Measurements from ENCODE around the gene BBX.

Gene BBX

DNA sequence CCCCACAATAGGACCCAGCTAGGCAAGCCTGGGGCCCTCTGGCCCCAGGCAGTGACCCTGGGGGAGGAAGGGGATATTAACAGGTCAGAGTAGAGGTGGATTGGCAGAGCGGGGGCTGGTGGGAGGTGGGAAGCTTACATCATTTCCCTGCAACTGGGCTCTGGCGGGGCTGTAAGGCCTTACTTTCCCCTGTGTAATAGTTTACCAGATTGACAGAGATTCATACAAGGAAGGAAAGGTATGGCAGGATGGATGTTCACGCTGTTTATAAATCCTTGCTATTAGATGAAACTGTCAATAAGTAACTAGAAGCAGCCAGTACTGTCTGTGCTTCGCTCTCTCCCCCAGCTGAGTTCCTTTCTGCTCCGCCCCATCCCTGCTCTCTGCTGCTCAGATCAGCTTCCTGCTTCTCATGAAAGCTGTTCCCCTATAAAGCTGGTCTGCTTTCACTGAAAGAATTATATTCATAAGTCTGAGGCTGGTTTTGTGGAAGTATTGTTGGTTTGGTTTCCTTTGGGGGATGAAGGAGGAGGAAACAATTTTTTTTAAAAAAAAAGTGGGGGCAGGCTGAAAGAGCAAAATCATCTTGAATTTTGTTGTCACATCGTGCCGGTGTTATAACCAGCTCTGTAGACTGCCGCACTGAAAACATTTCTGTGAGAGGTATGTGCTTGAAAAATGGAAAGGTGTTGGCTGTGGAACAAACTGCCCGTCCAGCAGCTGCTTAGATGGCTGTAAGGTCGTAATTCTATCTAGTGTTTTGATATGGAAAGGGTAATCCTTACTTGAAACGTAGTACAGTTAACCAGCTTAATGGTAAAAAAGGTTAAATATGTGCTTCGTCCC, 76.4 kb downstream of the BBX start:
- 42 to 43% methylated on average over 9 to 10 of the region's 12 CpGs for WGBS, 2 experiments (ENCODE audit: insufficient coverage in 2 of 2)
- Histone ChIP-seq H3K4me1 (ENCODE audit: control insufficient read depth, insufficient read depth, low read length, poor library complexity, severe bottlenecking) (peaks cover 18% of the 10 kb centered on the region), H3K36me3 (ENCODE audit: control insufficient read depth, insufficient read depth, low read length) (peaks cover 15% of the 10 kb centered on the region), H3K27ac (ENCODE audit: low read depth, low read length, severe bottlenecking) (peak overlapping the region; percentile 80), H3K4me3 (ENCODE audit: extremely low read depth, insufficient read depth, low read length, poor library complexity, severe bottlenecking) (peak overlapping the region; percentile 11), H3K9me3 (ENCODE audit: control insufficient read depth, low read length) (peaks cover 8% of the 10 kb centered on the region)

DNA sequence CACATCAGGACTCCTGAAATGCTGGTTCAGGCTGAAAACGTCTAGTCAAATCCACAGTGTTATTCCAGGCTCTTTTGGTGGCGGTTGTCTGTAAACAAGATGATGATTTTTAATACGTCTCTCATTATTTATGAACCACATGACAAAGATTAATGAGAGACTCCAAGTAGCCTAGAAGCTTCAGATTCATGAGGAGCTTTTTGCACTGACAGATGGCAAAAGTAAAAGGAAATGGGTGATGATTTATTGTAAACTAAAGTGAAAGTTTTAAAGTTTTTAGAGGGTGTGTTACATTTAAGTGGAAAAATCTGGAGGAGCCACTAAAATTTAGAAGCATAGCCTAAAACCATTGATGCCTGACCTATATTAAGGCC, 77.0 kb downstream of the BBX start:
- Histone ChIP-seq H3K9me3 (ENCODE audit: control insufficient read depth, low read length) (peaks cover 8% of the 10 kb centered on the region), H3K4me1 (ENCODE audit: control insufficient read depth, insufficient read depth, low read length, poor library complexity, severe bottlenecking) (peaks cover 18% of the 10 kb centered on the region), H3K36me3 (ENCODE audit: control insufficient read depth, insufficient read depth, low read length) (peaks cover 15% of the 10 kb centered on the region), H3K4me3 (ENCODE audit: extremely low read depth, insufficient read depth, low read length, poor library complexity, severe bottlenecking) (peak overlapping the region; percentile 11), H3K27ac (ENCODE audit: low read depth, low read length, severe bottlenecking) (peak overlapping the region; percentile 80)
- no CpG with 5 or more reads among the region's 3 CpGs for WGBS, 2 experiments (ENCODE audit: insufficient coverage in 2 of 2)

DNA sequence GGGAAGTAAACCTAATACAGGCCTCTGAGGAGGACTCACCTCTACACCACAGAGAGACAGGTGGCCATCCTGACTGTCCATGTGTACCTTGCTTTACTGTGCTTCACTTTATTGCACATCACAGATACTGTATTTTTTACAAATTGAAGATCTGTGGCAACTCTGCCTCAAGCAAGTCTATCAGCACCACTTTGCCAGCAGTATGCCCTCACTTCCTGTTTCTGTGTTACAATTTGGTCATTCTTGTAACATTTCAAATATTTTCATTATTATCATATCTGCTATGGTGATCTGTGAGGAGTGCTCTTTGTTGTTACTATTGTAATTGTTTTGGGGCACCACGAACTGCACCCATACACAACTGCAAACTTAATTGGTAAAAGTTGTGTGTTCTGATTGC, 78.0 kb downstream of the BBX start:
- Histone ChIP-seq H3K36me3 (ENCODE audit: control insufficient read depth, insufficient read depth, low read length) (peaks cover 15% of the 10 kb centered on the region), H3K4me3 (ENCODE audit: extremely low read depth, insufficient read depth, low read length, poor library complexity, severe bottlenecking) (no peak overlapping the region), H3K4me1 (ENCODE audit: control insufficient read depth, insufficient read depth, low read length, poor library complexity, severe bottlenecking) (peaks cover 18% of the 10 kb centered on the region), H3K9me3 (ENCODE audit: control insufficient read depth, low read length) (peaks cover 8% of the 10 kb centered on the region), H3K27ac (ENCODE audit: low read depth, low read length, severe bottlenecking) (no peak overlapping the region)
- no CpG with 5 or more reads among the region's 1 CpG for WGBS, 2 experiments (ENCODE audit: insufficient coverage in 2 of 2)

DNA sequence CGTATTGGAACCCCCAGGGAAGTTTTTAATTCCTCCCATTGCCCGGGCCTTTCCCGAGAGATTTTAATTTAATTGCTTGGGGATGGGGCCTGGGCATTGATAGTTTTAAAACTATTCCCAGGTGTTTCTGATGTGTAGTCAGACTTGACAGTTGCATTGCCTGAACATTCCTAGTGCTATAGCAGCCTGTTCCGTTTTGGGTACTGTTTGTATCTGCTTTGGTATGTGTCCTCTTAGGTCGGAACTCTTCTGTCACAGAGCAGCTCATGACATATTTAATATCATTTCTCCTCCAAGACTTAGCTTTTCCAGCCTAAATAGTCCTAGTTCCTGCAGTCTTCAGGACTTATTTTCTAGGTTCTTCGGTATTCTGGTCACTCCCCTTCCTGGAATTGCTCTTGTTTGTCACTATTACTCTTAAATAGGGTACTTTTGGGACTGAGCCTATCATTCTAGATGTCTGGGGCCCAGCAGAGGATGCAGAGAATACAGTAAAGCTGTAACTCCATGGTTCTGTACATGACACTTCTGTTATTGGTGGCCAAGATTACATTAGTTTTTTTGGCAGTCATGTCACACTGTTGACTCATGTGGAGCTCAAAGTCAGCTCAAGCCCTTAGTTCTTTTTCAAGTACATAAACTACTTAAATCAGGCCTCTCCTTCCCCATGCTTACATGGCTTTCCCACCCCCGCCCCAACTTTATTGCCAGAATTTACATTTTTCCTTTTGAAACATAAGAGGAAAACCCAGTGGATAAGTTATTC, 81.5 kb downstream of the BBX start:
- WGBS, 2 experiments (ENCODE audit: insufficient coverage in 2 of 2), result 94 to 100% methylated on average over 2 to 3 of the region's 7 CpGs
- H3K36me3 ChIP-seq (ENCODE audit: control insufficient read depth, insufficient read depth, low read length), result peaks cover 19% of the 10 kb centered on the region

DNA sequence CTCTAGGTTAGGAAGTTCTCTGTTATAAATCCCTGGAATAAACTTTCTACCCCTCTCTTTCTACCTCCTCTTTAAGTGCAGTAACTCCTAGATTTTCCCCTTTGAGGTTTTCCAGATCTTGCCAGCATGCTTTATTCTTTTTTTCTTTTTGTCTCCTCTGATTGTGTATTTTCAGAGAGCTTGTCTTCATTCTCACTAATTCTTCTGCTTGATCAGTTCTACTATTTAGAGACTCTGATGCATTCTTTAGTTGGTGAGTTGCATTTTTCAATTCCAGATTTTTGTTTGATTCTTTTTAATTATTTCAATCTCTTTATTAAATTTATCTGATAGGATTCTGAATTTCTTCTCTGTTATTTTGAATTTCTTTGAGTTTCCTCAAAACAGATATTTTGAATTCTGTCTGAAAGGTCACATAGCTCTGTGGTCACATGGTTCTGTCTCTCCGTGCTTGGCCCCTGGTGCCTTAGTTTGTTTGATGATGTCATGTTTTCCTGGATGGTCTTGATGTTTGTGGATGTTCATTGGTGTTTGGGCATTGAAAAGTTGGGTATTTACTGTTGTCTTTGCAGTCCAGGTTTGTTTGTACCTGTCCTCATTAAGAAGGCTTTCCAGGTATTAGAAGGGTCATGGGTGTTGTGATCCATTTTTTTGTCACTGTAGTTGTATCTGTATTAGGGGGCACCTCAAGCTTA, 89.2 kb downstream of the BBX start:
- H3K27ac ChIP-seq (ENCODE audit: low read depth, low read length, severe bottlenecking), result no peak overlapping the region
- H3K4me3 ChIP-seq (ENCODE audit: extremely low read depth, insufficient read depth, low read length, poor library complexity, severe bottlenecking), result no peak overlapping the region
- 100% methylated on average over 1 of the region's 1 CpG; no CpG with 5 or more reads in 1 of the 2 experiments for WGBS, 2 experiments (ENCODE audit: insufficient coverage in 2 of 2)
- H3K36me3 ChIP-seq (ENCODE audit: control insufficient read depth, insufficient read depth, low read length), result peaks cover 3% of the 10 kb centered on the region
- H3K4me1 ChIP-seq (ENCODE audit: control insufficient read depth, insufficient read depth, low read length, poor library complexity, severe bottlenecking), result no peaks in the 10 kb centered on the region
- peaks cover 3% of the 10 kb centered on the region for H3K9me3 ChIP-seq (ENCODE audit: control insufficient read depth, low read length)

More for the DNA sequence above, 81.5 kb downstream of the BBX start:
- H3K9me3 ChIP-seq (ENCODE audit: control insufficient read depth, low read length), result peaks cover 8% of the 10 kb centered on the region
- H3K27ac ChIP-seq (ENCODE audit: low read depth, low read length, severe bottlenecking), result no peak overlapping the region
- H3K4me3 ChIP-seq (ENCODE audit: extremely low read depth, insufficient read depth, low read length, poor library complexity, severe bottlenecking), result no peak overlapping the region
- H3K4me1 ChIP-seq (ENCODE audit: control insufficient read depth, insufficient read depth, low read length, poor library complexity, severe bottlenecking), result peaks cover 6% of the 10 kb centered on the region

DNA sequence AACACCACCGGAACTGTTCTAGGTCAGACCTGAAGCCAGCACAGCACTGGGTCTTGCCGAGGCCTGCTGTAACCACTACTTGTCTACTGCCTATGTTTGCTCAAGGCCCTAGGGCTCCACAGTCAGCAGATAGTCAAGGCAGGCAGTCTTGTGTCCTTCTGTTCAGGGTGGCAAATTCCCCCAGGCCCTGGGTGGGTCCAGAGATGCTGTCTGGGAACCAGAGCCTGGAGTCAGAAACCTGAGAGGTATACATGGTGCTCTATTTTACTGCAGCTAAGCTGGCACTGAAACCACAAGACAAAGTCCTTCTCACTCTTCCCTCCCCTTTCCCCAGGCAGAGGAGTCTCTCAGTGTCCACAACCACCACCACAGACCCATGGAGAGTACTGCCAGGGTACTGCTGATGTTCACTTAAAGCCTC, 89.9 kb downstream of the BBX start:
- no peaks in the 10 kb centered on the region for H3K36me3 ChIP-seq (ENCODE audit: control insufficient read depth, insufficient read depth, low read length)
- no peak overlapping the region for H3K4me3 ChIP-seq (ENCODE audit: extremely low read depth, insufficient read depth, low read length, poor library complexity, severe bottlenecking)
- H3K9me3 ChIP-seq (ENCODE audit: control insufficient read depth, low read length), result peaks cover 3% of the 10 kb centered on the region
- no peaks in the 10 kb centered on the region for H3K4me1 ChIP-seq (ENCODE audit: control insufficient read depth, insufficient read depth, low read length, poor library complexity, severe bottlenecking)
- WGBS, 2 experiments (ENCODE audit: insufficient coverage in 2 of 2), result 92 to 100% methylated on average over 2 of the region's 2 CpGs
- no peak overlapping the region for H3K27ac ChIP-seq (ENCODE audit: low read depth, low read length, severe bottlenecking)

DNA sequence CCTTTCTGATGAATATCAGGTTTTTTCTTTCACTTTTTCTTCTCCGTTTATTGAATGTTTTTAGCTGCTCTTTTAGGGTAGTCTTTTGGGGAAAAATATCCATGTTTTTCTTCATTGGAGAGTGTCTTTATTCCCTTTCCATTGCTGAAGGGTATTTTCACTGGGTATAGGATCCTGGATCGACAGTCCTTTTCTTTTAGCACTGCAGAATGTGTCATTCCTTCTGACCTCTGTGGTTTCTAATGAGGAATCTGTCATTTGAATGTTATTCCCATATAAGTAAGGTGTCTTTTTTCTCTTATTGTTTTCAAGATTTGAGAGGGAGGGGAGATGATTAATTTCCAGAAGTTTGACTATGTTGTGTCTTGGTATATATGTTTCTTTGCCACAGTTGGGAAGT, 96.8 kb downstream of the BBX start:
- Histone ChIP-seq H3K4me1 (ENCODE audit: control insufficient read depth, insufficient read depth, low read length, poor library complexity, severe bottlenecking) (no peaks in the 10 kb centered on the region), H3K4me3 (ENCODE audit: extremely low read depth, insufficient read depth, low read length, poor library complexity, severe bottlenecking) (no peak overlapping the region), H3K9me3 (ENCODE audit: control insufficient read depth, low read length) (no peaks in the 10 kb centered on the region), H3K36me3 (ENCODE audit: control insufficient read depth, insufficient read depth, low read length) (no peaks in the 10 kb centered on the region), H3K27ac (ENCODE audit: low read depth, low read length, severe bottlenecking) (no peak overlapping the region)
- WGBS, 2 experiments (ENCODE audit: insufficient coverage in 2 of 2), result 63% methylated on average over 1 of the region's 2 CpGs; no CpG with 5 or more reads in 1 of the 2 experiments

DNA sequence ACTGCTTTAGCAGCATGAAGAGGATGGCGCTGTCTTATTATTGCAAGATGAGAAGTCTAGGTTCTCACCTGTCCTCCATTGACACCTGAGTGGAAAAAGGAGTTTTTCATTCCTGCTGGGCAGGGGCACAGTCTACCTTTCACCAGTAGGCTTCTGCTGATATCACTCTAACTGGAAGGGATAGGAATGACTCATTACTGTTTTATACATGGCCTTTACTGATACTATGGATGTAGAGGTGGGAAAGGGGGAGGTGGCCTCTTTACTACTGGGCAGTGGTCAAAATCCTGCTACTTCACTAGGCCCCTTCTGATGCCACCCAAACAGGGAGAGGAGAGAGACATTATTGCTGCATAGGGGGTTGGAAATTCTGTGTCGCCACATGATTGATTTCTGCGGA, 97.8 kb downstream of the BBX start:
- Histone ChIP-seq H3K9me3 (ENCODE audit: control insufficient read depth, low read length) (no peaks in the 10 kb centered on the region), H3K4me1 (ENCODE audit: control insufficient read depth, insufficient read depth, low read length, poor library complexity, severe bottlenecking) (no peaks in the 10 kb centered on the region), H3K36me3 (ENCODE audit: control insufficient read depth, insufficient read depth, low read length) (no peaks in the 10 kb centered on the region), H3K27ac (ENCODE audit: low read depth, low read length, severe bottlenecking) (no peak overlapping the region), H3K4me3 (ENCODE audit: extremely low read depth, insufficient read depth, low read length, poor library complexity, severe bottlenecking) (no peak overlapping the region)
- WGBS, 2 experiments (ENCODE audit: insufficient coverage in 2 of 2), result 100% methylated on average over 1 of the region's 3 CpGs

DNA sequence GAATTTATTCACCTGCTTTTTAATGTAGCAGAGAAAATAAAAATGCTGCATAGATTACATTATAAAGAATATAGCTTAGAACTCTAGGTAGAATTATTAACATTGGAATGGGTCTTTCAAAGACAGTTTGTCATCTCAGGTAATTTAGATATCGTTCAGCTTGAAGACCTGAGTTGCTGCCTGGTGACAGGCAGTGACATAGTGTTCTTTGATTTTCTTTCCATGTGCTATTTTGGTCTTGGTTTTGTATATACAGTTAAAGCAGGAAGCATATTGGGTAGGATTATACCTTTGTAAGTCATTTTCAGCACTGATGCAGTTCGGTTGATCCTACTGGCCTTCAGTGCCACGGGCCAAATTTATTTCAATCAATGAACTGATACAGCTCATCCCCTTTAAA, 98.7 kb downstream of the BBX start:
- WGBS, 2 experiments (ENCODE audit: insufficient coverage in 2 of 2), result 100% methylated on average over 1 of the region's 3 CpGs
- Histone ChIP-seq H3K4me3 (ENCODE audit: extremely low read depth, insufficient read depth, low read length, poor library complexity, severe bottlenecking) (no peak overlapping the region), H3K36me3 (ENCODE audit: control insufficient read depth, insufficient read depth, low read length) (no peaks in the 10 kb centered on the region), H3K27ac (ENCODE audit: low read depth, low read length, severe bottlenecking) (no peak overlapping the region), H3K9me3 (ENCODE audit: control insufficient read depth, low read length) (no peaks in the 10 kb centered on the region), H3K4me1 (ENCODE audit: control insufficient read depth, insufficient read depth, low read length, poor library complexity, severe bottlenecking) (no peaks in the 10 kb centered on the region)

DNA sequence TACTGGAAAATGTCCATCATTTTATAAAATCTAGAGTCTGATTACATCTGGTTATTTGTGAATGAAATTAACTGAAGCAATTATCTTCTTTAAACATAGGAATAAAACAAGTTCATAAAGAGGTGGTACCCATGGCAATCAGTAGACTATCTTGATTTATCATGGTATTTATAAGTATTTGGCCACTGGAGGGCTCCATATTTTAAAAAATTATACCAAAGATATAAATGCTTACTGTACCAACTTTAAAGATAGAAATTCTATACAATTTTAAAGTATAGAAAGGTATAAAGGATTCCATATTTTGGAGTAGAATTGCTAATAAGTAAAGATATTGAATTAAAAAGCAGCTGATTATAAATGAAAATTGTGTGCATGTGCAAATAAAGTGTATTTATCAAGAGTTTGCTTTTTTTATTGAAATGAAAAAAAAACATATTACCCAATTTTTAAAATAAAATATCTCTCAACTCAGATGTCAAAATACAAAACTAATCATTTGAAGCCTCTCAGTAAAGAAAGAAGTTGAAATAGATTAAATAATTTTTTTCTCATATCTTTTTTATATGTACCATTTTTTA, 105.3 kb downstream of the BBX start:
- Histone ChIP-seq H3K36me3 (ENCODE audit: control insufficient read depth, insufficient read depth, low read length) (no peaks in the 10 kb centered on the region), H3K4me1 (ENCODE audit: control insufficient read depth, insufficient read depth, low read length, poor library complexity, severe bottlenecking) (no peaks in the 10 kb centered on the region), H3K4me3 (ENCODE audit: extremely low read depth, insufficient read depth, low read length, poor library complexity, severe bottlenecking) (no peak overlapping the region), H3K27ac (ENCODE audit: low read depth, low read length, severe bottlenecking) (no peak overlapping the region), H3K9me3 (ENCODE audit: control insufficient read depth, low read length) (no peaks in the 10 kb centered on the region)
